H1 (cell line): Measurements from ENCODE around the gene KRTAP12-2. TPM values are rescaled to one million over a fixed set of nuclear protein-coding genes. Genes with fewer than 3 reads are reported as not detected.

ENCODE experiments used
- ASH2L ChIP-seq: fragments of 200-600, 300-600 bp; sonication (generic); IDR thresholded peaks from one replicate; pipeline ENCODE4 v1.7.1; 2017; ENCODE audit warnings: low read length
- CHD1 ChIP-seq: IDR thresholded peaks from 2 replicates; pipeline ENCODE4 v1.6.1; 2012; ENCODE audit warnings: low read depth, low read length, improper control_type of control experiment
- KDM1A ChIP-seq: fragments of 200-600, 300-600 bp; sonication (generic); IDR thresholded peaks from 2 replicates; pipeline ENCODE4 v1.7.1; 2016; ENCODE audit warnings: mild to moderate bottlenecking, low read length, borderline replicate concordance
- KDM5A ChIP-seq: fragments of 200-600 bp; IDR thresholded peaks from 2 replicates; pipeline ENCODE4 v1.7.1; 2012; ENCODE audit warnings: mild to moderate bottlenecking, low read length, inconsistent platforms, mixed read lengths
- POLR2A ChIP-seq, 2 experiments: IDR thresholded peaks; 1 replicate in 1 of 2; 2 replicates in 1 of 2; pipeline ENCODE4 v1.6.1; 2011; ENCODE audit warnings: low read depth in 2 of 2, low read length in 2 of 2, mild to moderate bottlenecking in 2 of 2; ENCODE audit errors: control extremely low read depth in 1 of 2
- RAD21 ChIP-seq, 2 experiments: IDR thresholded peaks in 1 of 2; conservative IDR thresholded peaks in 1 of 2; 2 replicates each; pipeline ENCODE4 v1.6.1; 2011; ENCODE audit warnings: low read depth in 2 of 2, low read length in 2 of 2, improper control_type of control experiment in 1 of 2, inconsistent platforms in 1 of 2, mild to moderate bottlenecking in 1 of 2, moderate library complexity in 1 of 2
- polyA plus RNA-seq, 7 experiments: library from polyadenylated mRNA; depleted of rRNA in 3 of 7; stranded (reverse) in 5 of 7; unstranded in 2 of 7; fragments of >200 nt in 5 of 7; fragments of 200-250 nt in 2 of 7; gene quantifications; 1 replicate in 5 of 7; 2 replicates in 1 of 7; 4 replicates in 1 of 7; pipeline versions ENCODE4 v1.2.1 to v1.2.3, GENCODE V29; 2011 to 2013; ENCODE audit warnings: missing spikeins in 2 of 7, mixed read lengths in 2 of 7
- total RNA-seq: library from RNA; stranded (reverse); fragmentation: NEBNext Ultra II Directional; extraction: Animal tissue kit (Norgen Biotek cat#: 25700); gene quantifications from 2 replicates; pipeline ENCODE4 v1.2.1, GENCODE V29; 2021
- TF ChIP-seq, protein P1 (sequence below), 3 experiments: IDR thresholded peaks; 1 replicate in 2 of 3; 2 replicates in 1 of 3; pipeline versions ENCODE4 v1.5.1 to v1.6.1; 2011; ENCODE audit warnings: low read length in 3 of 3, mild to moderate bottlenecking in 3 of 3, inconsistent platforms in 2 of 3, low read depth in 1 of 3, moderate library complexity in 1 of 3; ENCODE audit not compliant: insufficient read depth in 1 of 3; ENCODE audit errors: control extremely low read depth in 1 of 3

Gene KRTAP12-2
- total and polyA plus RNA-seq, 2 of the 8 experiments (the other 6 are each of a cell fraction or from before 2014, with no cell fraction given) = 0.50 TPM; not detected in 1

DNA sequence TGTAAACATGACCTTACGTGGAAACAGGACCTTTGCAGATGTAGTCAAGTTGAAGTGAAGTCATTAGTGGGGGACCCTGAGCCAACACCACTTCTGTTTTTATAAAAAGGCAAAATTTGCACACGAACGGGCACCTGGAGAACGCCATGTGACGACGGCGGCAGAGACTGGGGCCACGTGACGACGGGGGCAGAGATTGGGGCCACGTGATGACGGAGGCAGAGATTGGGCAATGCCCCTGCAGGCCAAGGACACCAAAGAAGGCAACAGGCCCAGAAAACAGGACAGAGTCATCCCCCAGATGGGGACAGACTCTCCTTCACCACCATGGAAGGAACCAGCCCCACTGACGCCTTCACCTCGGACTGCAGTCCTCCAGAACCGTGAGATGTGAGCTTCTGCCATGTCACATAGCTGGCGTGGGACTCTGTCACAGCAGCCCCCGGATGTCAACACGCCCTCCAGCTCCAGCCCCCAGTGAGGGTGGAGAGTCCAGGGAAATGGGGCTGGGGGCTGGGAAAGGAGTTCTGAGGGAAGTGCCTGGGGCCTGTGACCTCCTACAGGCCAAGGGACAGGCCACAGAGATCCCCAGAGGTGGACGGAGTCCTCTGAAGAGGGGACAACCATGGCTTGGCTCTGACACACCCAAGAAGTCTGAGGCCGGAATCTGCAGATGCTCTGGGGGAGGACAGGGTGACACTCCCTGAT is 16.3 kb downstream of the KRTAP12-2 start (continued):
- no peak for TF ChIP-seq ASH2L
- TF ChIP-seq RAD21 (IDR thresholded peaks at IDR 0.05 in 1 of 2, conservative IDR thresholded peaks at IDR 0.05 in 1 of 2; ENCODE audit: low read depth in 2 of 2, low read length in 2 of 2) = no peak
- no peak for TF ChIP-seq KDM5A
- no peak for TF ChIP-seq KDM1A
- TF ChIP-seq POLR2A (IDR thresholded peaks at IDR 0.05; ENCODE audit: control extremely low read depth in 1 of 2, low read depth in 2 of 2, low read length in 2 of 2) = no peak
- no peak for TF ChIP-seq CHD1
- TF ChIP-seq, protein P1, sequence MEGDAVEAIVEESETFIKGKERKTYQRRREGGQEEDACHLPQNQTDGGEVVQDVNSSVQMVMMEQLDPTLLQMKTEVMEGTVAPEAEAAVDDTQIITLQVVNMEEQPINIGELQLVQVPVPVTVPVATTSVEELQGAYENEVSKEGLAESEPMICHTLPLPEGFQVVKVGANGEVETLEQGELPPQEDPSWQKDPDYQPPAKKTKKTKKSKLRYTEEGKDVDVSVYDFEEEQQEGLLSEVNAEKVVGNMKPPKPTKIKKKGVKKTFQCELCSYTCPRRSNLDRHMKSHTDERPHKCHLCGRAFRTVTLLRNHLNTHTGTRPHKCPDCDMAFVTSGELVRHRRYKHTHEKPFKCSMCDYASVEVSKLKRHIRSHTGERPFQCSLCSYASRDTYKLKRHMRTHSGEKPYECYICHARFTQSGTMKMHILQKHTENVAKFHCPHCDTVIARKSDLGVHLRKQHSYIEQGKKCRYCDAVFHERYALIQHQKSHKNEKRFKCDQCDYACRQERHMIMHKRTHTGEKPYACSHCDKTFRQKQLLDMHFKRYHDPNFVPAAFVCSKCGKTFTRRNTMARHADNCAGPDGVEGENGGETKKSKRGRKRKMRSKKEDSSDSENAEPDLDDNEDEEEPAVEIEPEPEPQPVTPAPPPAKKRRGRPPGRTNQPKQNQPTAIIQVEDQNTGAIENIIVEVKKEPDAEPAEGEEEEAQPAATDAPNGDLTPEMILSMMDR (IDR thresholded peaks at IDR 0.05; ENCODE audit: control extremely low read depth in 1 of 3, insufficient read depth in 1 of 3, low read depth in 1 of 3, low read length in 3 of 3) = no peak
